ENCODE results near the gene ETV6. TPM values are rescaled to one million over a fixed set of nuclear protein-coding genes. Genes with fewer than 3 reads are reported as not detected.

The ETV6 gene
- total RNA-seq, 2 donors from 2014 or later: 50.2 to 82.3 TPM

DNA sequence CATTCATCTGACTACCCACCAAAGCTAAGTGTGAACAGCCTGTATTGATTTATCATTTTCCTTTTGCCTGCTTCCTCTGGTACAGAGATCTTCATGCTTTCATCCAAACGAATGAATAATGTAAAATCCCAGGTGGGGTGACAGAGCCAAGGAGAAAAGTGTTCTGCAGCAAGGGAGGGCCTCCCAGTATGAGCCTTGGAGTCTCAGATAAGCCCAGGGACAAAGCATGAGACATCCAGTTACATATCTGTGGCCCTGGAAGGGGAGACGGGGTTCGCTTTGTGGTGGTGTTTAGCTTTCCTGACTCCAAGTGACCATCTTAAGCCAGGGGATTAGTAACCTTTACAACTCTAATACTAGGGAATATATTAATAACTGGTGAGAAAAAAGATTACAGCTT is 177.1 kb downstream of the ETV6 start:
- no peak overlapping the region for H3K27ac Mint-ChIP-seq
- no peaks in the 10 kb centered on the region for H3K9me3 Mint-ChIP-seq
- peaks cover 10 to 14% of the 10 kb centered on the region in 2 donors for H3K4me1 Mint-ChIP-seq (ENCODE audit: low read depth in 2 of 2)
- H3K27me3 Mint-ChIP-seq: no peaks in the 10 kb centered on the region
- no peak overlapping the region for H3K4me3 Mint-ChIP-seq
- no peaks in the 10 kb centered on the region for H3K36me3 Mint-ChIP-seq
- DNase-seq (ENCODE audit: low spot score): no peak
- no peak for ATAC-seq

- Mint-ChIP-seq H3K36me3 (no peaks in the 10 kb centered on the region), H3K27ac (no peak overlapping the region), H3K27me3 (no peaks in the 10 kb centered on the region), H3K4me1 (ENCODE audit: low read depth in 2 of 2) (peaks cover 8 to 13% of the 10 kb centered on the region in 2 donors), H3K9me3 (no peaks in the 10 kb centered on the region), H3K4me3 (no peak overlapping the region)
- no peak for ATAC-seq
- DNase-seq (ENCODE audit: low spot score): no peak
Measured at GRCh38 chr12:11827091-11828061, 177.9 kb downstream of the ETV6 start.

DNA sequence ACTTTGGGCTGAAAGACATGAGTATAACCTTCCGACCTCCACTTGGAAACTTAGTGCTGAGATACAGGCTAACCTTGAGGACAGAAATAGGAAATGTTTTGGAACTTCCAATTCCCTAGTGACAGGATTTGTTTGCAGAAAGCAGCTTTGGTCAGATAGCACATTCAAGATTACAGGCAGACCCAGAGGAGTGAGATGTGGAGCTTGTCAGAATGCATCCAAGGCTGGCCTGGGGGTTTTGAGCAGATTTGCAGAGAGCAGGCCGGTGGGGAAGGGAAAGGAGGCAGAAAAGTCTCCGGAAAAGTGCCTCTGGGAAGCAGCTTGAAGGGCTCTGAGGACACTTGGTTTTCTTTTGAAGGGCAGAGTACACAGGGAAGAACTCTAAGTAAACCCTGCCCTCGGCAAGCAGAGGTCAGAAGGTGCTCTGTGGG is 180.3 kb downstream of the ETV6 start:
- no peaks in the 10 kb centered on the region for H3K27me3 Mint-ChIP-seq
- H3K27ac Mint-ChIP-seq: no peak overlapping the region
- ATAC-seq (no peak), DNase-seq (ENCODE audit: low spot score) (no peak)
- peaks cover 17% of the 10 kb centered on the region in 2 donors for H3K4me1 Mint-ChIP-seq (ENCODE audit: low read depth in 2 of 2)
- H3K9me3 Mint-ChIP-seq: no peaks in the 10 kb centered on the region
- no peaks in the 10 kb centered on the region for H3K36me3 Mint-ChIP-seq
- no peak overlapping the region for H3K4me3 Mint-ChIP-seq

- Mint-ChIP-seq H3K4me3 (no peak overlapping the region), H3K9me3 (no peaks in the 10 kb centered on the region), H3K27ac (no peak overlapping the region), H3K4me1 (ENCODE audit: low read depth in 2 of 2) (peaks cover 19 to 22% of the 10 kb centered on the region in 2 donors), H3K27me3 (no peaks in the 10 kb centered on the region), H3K36me3 (no peaks in the 10 kb centered on the region)
- no peak for DNase-seq (ENCODE audit: low spot score)
- no peak for ATAC-seq
Measured at GRCh38 chr12:11830307-11830801, 180.9 kb downstream of the ETV6 start.

GRCh38 chr12:11832093-11832492 is 182.6 kb downstream of the ETV6 start:
- Mint-ChIP-seq H3K36me3 (no peaks in the 10 kb centered on the region), H3K4me1 (ENCODE audit: low read depth in 2 of 2) (peaks cover 32 to 34% of the 10 kb centered on the region in 2 donors), H3K9me3 (no peaks in the 10 kb centered on the region), H3K27me3 (no peaks in the 10 kb centered on the region), H3K27ac (no peak overlapping the region), H3K4me3 (no peak overlapping the region)
- ATAC-seq (no peak), DNase-seq (ENCODE audit: low spot score) (no peak)

- Mint-ChIP-seq H3K9me3 (no peaks in the 10 kb centered on the region), H3K27me3 (no peaks in the 10 kb centered on the region), H3K4me1 (ENCODE audit: low read depth in 2 of 2) (peaks cover 34 to 35% of the 10 kb centered on the region in 2 donors), H3K36me3 (no peaks in the 10 kb centered on the region), H3K4me3 (no peak overlapping the region), H3K27ac (peak overlapping the region in 1 of 2 donors; percentile 40)
- ATAC-seq: no peak
- DNase-seq (ENCODE audit: low spot score): no peak
Measured at GRCh38 chr12:11833174-11833895, 183.9 kb downstream of the ETV6 start.

DNA sequence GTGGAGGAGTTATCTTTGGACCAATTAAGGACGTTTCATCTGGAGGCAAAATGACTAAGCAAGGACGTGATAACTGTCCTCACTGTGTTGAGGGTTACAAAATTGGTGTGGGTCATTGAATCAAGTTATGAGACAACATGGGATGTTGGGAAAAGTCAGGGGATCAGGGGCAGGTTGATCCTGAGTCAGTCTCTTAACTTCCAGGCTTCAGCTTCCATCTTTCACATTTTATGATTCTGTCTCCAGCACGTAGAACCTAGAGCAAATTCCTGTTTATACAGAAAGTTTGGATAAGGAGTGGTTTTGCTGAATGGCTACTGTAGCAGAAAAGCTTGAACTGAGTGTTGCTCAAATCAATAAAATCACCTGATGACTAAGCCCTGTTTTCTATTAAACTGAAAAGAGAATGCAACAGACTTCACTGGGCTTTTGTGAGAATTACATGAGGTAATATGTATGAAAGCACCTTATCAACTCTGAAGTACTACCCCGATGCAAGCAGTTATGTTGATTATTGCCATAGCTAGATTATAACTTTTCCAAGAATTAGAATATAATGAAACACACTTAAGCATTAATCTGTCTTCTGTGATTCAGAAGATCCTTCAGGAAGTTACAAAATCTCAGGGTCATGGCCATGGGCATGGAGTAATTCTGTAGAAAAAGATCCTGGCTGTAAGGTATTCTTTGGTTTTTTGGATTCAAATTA is 184.8 kb downstream of the ETV6 start:
- Mint-ChIP-seq H3K27me3 (no peaks in the 10 kb centered on the region), H3K4me1 (ENCODE audit: low read depth in 2 of 2) (peaks cover 37 to 42% of the 10 kb centered on the region in 2 donors), H3K27ac (peak overlapping the region; percentile 29 to 40), H3K4me3 (no peak overlapping the region), H3K9me3 (no peaks in the 10 kb centered on the region), H3K36me3 (peaks cover 3% of the 10 kb centered on the region)
- no peak for ATAC-seq
- no peak for DNase-seq (ENCODE audit: low spot score)

DNA sequence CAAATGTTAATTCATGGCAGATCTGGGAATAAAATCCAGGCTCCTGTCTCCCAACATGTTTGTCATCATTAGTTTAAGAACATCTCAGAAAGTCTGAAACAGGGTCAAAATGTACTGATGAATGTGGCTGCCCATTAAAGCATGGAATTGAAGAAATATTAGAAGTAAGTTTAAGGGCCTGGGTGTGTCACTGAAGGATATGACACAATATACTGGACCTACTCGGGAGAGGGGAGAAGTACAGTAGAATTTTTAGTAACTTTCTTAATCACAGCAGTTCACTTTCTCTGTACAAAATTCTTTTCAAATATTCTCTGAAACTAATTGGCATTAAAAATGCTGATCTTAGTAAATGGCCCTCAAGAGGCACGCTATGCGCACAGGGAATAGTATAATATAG is 185.5 kb downstream of the ETV6 start:
- H3K9me3 Mint-ChIP-seq: no peaks in the 10 kb centered on the region
- DNase-seq (ENCODE audit: low spot score) (no peak), ATAC-seq (no peak)
- H3K4me3 Mint-ChIP-seq: no peak overlapping the region
- peak overlapping the region; percentile 29 to 40 for H3K27ac Mint-ChIP-seq
- peaks cover 10% of the 10 kb centered on the region for H3K36me3 Mint-ChIP-seq
- no peaks in the 10 kb centered on the region for H3K27me3 Mint-ChIP-seq
- peaks cover 39 to 43% of the 10 kb centered on the region in 2 donors for H3K4me1 Mint-ChIP-seq (ENCODE audit: low read depth in 2 of 2)

GRCh38 chr12:11836282-11837151 is 187.0 kb downstream of the ETV6 start:
- Mint-ChIP-seq H3K4me1 (ENCODE audit: low read depth in 2 of 2) (peaks cover 39 to 43% of the 10 kb centered on the region in 2 donors), H3K9me3 (no peaks in the 10 kb centered on the region), H3K27me3 (no peaks in the 10 kb centered on the region), H3K27ac (peak overlapping the region; percentile 60 to 83), H3K4me3 (peak overlapping the region; percentile 38), H3K36me3 (peaks cover 19% of the 10 kb centered on the region)
- DNase-seq (ENCODE audit: low spot score) (no peak), ATAC-seq (peak; percentile 59 to 78)

GRCh38 chr12:11837216-11837934 is 187.9 kb downstream of the ETV6 start:
- Mint-ChIP-seq H3K36me3 (peaks cover 23% of the 10 kb centered on the region), H3K4me1 (ENCODE audit: low read depth in 2 of 2) (peaks cover 34 to 37% of the 10 kb centered on the region in 2 donors), H3K27me3 (no peaks in the 10 kb centered on the region), H3K27ac (peak overlapping the region; percentile 60 to 83), H3K4me3 (no peak overlapping the region), H3K9me3 (no peaks in the 10 kb centered on the region)
- no peak for ATAC-seq
- DNase-seq (ENCODE audit: low spot score): no peak

GRCh38 chr12:11838403-11838802 is 188.9 kb downstream of the ETV6 start:
- peaks cover 33 to 34% of the 10 kb centered on the region in 2 donors for H3K4me1 Mint-ChIP-seq (ENCODE audit: low read depth in 2 of 2)
- H3K27me3 Mint-ChIP-seq: no peaks in the 10 kb centered on the region
- H3K36me3 Mint-ChIP-seq: peaks cover 26% of the 10 kb centered on the region
- ATAC-seq: no peak
- peak overlapping the region; percentile 5 to 46 for H3K27ac Mint-ChIP-seq
- H3K9me3 Mint-ChIP-seq: no peaks in the 10 kb centered on the region
- no peak overlapping the region for H3K4me3 Mint-ChIP-seq
- DNase-seq (ENCODE audit: low spot score): no peak

DNA sequence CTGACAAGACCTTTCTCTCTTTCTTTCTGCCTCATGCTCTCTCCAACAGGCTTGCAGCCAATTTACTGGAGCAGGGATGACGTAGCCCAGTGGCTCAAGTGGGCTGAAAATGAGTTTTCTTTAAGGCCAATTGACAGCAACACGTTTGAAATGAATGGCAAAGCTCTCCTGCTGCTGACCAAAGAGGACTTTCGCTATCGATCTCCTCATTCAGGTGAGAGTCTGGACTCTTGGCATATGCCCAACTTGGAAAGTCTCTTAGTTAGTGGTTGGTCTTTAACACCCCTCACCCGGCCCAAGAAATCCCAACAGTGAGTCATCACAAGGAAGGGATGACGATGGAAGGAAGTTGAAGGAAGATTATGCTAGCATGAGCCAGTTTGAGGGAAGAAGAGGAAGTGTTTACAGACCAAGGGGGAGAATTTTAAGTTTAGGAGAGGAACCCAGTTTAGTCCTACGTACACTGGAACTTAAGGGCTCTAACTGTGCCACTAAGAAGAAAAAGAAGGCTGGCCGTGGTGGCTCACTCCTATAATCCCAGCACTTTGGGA is 189.7 kb downstream of the ETV6 start:
- no peak overlapping the region for H3K4me3 Mint-ChIP-seq
- H3K4me1 Mint-ChIP-seq (ENCODE audit: low read depth in 2 of 2): peaks cover 27 to 28% of the 10 kb centered on the region in 2 donors
- H3K9me3 Mint-ChIP-seq: no peaks in the 10 kb centered on the region
- H3K36me3 Mint-ChIP-seq: peaks cover 26% of the 10 kb centered on the region
- ATAC-seq: no peak
- no peaks in the 10 kb centered on the region for H3K27me3 Mint-ChIP-seq
- DNase-seq (ENCODE audit: low spot score): no peak
- H3K27ac Mint-ChIP-seq: peak overlapping the region in 1 of 2 donors; percentile 46

Measured in natural killer cell treated with Interleukin-12 subunit alpha and Interleukin-12 subunit beta and Interleukin-15 and Interleukin-18, amount 100 ng/mL, for 72 hours (primary cell).